ENCODE results near the gene AJM1.

GRCh38 chr9:136880651-136881050 lies 38.4 kb downstream of the AJM1 start:
- TF ChIP-seq CTCF (IDR thresholded peaks at IDR 0.05) = no peak
- TF ChIP-seq POLR2A (IDR thresholded peaks at IDR 0.05) = no peak
- TF ChIP-seq EP300 (IDR thresholded peaks at IDR 0.05) = no peak
